GM18507 (cell line): ENCODE measurements around the gene SLC46A1.

Experiments
- DNase-seq: peaks from one replicate; pipeline ENCODE4 v3.0.0; 2011; ENCODE audit warnings: low read depth; ENCODE audit not compliant: insufficient read length; ENCODE audit errors: extremely low spot score
- FAIRE-seq: peaks from 2 replicates; lab custom pipeline; 2011; peaks lifted over from hg19 to GRCh38; lab: Jason Lieb, UNC

Gene SLC46A1

GRCh38 chr17:28364665-28365363, 41.2 kb downstream of the SLC46A1 start, which contains the start of gene SEBOX:
Gene SEBOX, minus strand, starts transcription at chr17:28365199. Its CDS starts 48 bp downstream, at chr17:28365151.
- FAIRE-seq (no peak), DNase-seq (no peak)

GRCh38 chr17:28363776-28364650, 42.0 kb downstream of the SLC46A1 start:
- no peak for FAIRE-seq
- no peak for DNase-seq

GRCh38 chr17:28363186-28363585, 42.8 kb downstream of the SLC46A1 start:
- DNase-seq: no peak
- FAIRE-seq: no peak

GRCh38 chr17:28357901-28358197, 48.2 kb downstream of the SLC46A1 start:
- FAIRE-seq: no peak
- DNase-seq: no peak

GRCh38 chr17:28357061-28357900, 48.7 kb downstream of the SLC46A1 start, which contains the start of gene POLDIP2:
Gene POLDIP2, minus strand, starts transcription at chr17:28357527. Its CDS starts 79 bp downstream, at chr17:28357448.
- FAIRE-seq: peak; percentile 93
- DNase-seq: peak; percentile 93

GRCh38 chr17:28350271-28350670, 55.7 kb downstream of the SLC46A1 start:
- DNase-seq (no peak), FAIRE-seq (no peak)

- FAIRE-seq (no peak), DNase-seq (no peak)
Measured at GRCh38 chr17:28348979-28349378, 57.0 kb downstream of the SLC46A1 start.

- FAIRE-seq (no peak), DNase-seq (no peak)
Measured at GRCh38 chr17:28347261-28347891, 58.6 kb downstream of the SLC46A1 start.

- no peak for FAIRE-seq
Measured at GRCh38 chr17:28346746-28347246, 59.2 kb downstream of the SLC46A1 start.

GRCh38 chr17:28346199-28346580, 59.8 kb downstream of the SLC46A1 start:
- FAIRE-seq (no peak), DNase-seq (no peak)

More at GRCh38 chr17:28346746-28347246, 59.2 kb downstream of the SLC46A1 start:
- DNase-seq: no peak

GRCh38 chr17:28345419-28346198, 60.4 kb downstream of the SLC46A1 start:
- FAIRE-seq (no peak), DNase-seq (no peak)
